GM23248 (cell line): Measurements from ENCODE around the gene SLMAP. TPM values are rescaled to one million over a fixed set of nuclear protein-coding genes. Genes with fewer than 3 reads are reported as not detected.

Source experiments
- DNase-seq: peaks from one replicate; pipeline ENCODE4 v3.0.0-alpha.2; 2015
- H2AFZ ChIP-seq: fragments of 200-600 bp; sonication (generic); 2 replicates; pipeline ENCODE4 v1.6.1; 2016; ENCODE audit warnings: antibody characterized with exemption
- H3F3A ChIP-seq: fragments of 200-600 bp; sonication (generic); 2 replicates; pipeline ENCODE4 v1.6.1; 2016; ENCODE audit warnings: mild to moderate bottlenecking, antibody characterized with exemption, mixed run types; ENCODE audit not compliant: insufficient read depth
- H3K27ac ChIP-seq: fragments of 200-600 bp; sonication (generic); 2 replicates; pipeline ENCODE4 v1.5.1; 2016; ENCODE audit warnings: mild to moderate bottlenecking
- H3K27me3 ChIP-seq: fragments of 200-600 bp; sonication (generic); replicated peaks from 2 replicates; pipeline ENCODE4 v1.6.1; 2016; ENCODE audit warnings: mild to moderate bottlenecking; ENCODE audit not compliant: insufficient read depth
- H3K36me3 ChIP-seq: fragments of 200-600 bp; sonication (generic); 2 replicates; pipeline ENCODE4 v1.6.1; 2016; ENCODE audit warnings: low read depth, mild to moderate bottlenecking
- H3K4me1 ChIP-seq: fragments of 200-600 bp; sonication (generic); 2 replicates; pipeline ENCODE4 v1.6.1; 2016; ENCODE audit warnings: mild to moderate bottlenecking; ENCODE audit not compliant: insufficient read depth
- H3K4me2 ChIP-seq: fragments of 200-600 bp; sonication (generic); one replicate; pipeline ENCODE4 v1.6.1; 2016; ENCODE audit warnings: mild to moderate bottlenecking; ENCODE audit not compliant: unreplicated experiment
- H3K4me3 ChIP-seq: fragments of 200-600 bp; sonication (generic); 2 replicates; pipeline ENCODE4 v1.5.1; 2016; ENCODE audit warnings: mild to moderate bottlenecking
- H3K79me2 ChIP-seq: fragments of 200-600 bp; sonication (generic); 2 replicates; pipeline ENCODE4 v1.6.1; 2016; ENCODE audit warnings: mild to moderate bottlenecking; ENCODE audit not compliant: insufficient read depth
- H3K9ac ChIP-seq: fragments of 200-600 bp; sonication (generic); 2 replicates; pipeline ENCODE4 v1.6.1; 2016; ENCODE audit warnings: mild to moderate bottlenecking
- H3K9me2 ChIP-seq: fragments of 200-600 bp; sonication (generic); 2 replicates; pipeline ENCODE4 v1.6.1; 2016; ENCODE audit warnings: mixed run types, mild to moderate bottlenecking, moderate library complexity; ENCODE audit not compliant: insufficient read depth
- H3K9me3 ChIP-seq: fragments of 200-600 bp; sonication (generic); one replicate; pipeline ENCODE4 v1.6.1; 2017; ENCODE audit warnings: low read depth
- H4K20me1 ChIP-seq: fragments of 200-600 bp; sonication (generic); 2 replicates; pipeline ENCODE4 v1.6.0; 2016; ENCODE audit not compliant: insufficient read depth
- EZH2 ChIP-seq: fragments of 200-600 bp; sonication (generic); IDR thresholded peaks from 2 replicates; pipeline ENCODE4 v1.6.1; 2018; ENCODE audit warnings: antibody characterized with exemption, mild to moderate bottlenecking; ENCODE audit not compliant: insufficient read depth, poor library complexity, severe bottlenecking
- EZH2phosphoT487 ChIP-seq: fragments of 200-600 bp; sonication (generic); IDR thresholded peaks from 2 replicates; pipeline ENCODE4 v1.6.1; 2018; ENCODE audit warnings: antibody characterized with exemption, moderate library complexity, mild to moderate bottlenecking, low read depth; ENCODE audit not compliant: insufficient read depth
- WGBS, 2 experiments: methylation state at CpG; one replicate each; pipeline ENCODE4 v1.1.6; 2015 to 2017; ENCODE audit warnings: low lambda C conversion rate in 2 of 2, low coverage in 1 of 2; ENCODE audit errors: missing lambda C conversion rate in 2 of 2; 5-methylcytosine and 5-hydroxymethylcytosine counted together
- in situ Hi-C: fragments of 300-500 bp; cut with MboI; formaldehyde crosslinking; loops from 2 replicates; pipeline ENCODE4 v1.15.0; 2020
- polyA plus RNA-seq: library from polyadenylated mRNA; unstranded; fragments of >200 nt; fragmentation: Nextera tagmentation; extraction: Ambion mirVana; gene quantifications from 2 replicates; pipeline ENCODE4 v1.2.1, GENCODE V29; 2016
- total RNA-seq: library from RNA; depleted of rRNA; stranded (reverse); fragments of >200 nt; shearing (Covaris generic); gene quantifications from 2 replicates; pipeline ENCODE4 v1.2.3, GENCODE V29; 2014

SLMAP gene
- total and polyA plus RNA-seq, 2 experiments from 2014 or later, result 28.4 to 33.9 TPM

DNA sequence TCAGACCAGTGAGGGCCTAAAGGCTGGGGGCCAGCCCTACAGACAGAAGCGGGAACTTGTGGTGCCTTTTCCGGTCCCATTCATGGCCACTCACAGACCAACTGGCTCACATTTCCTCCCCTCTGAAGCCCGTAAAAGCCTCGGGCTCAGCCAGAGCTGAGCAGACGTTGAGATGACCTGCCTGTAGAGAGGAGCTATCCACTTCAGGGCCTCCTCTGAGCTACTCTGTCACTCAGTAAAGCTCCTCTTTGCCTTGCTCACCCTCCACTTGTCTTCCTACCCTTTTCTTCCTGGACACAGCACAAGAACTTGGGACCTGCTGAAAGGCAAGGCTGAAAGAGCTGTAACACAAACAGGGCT, 53.5 kb downstream of the SLMAP start:
- in situ Hi-C loops, result no loop called here
- 87 to 90% methylated on average over 5 of the region's 5 CpGs for WGBS, 2 experiments
- H2AFZ ChIP-seq, result no peak overlapping the region
- peaks cover 17% of the 10 kb centered on the region; the same call in 1 of the 2 replicates for H3F3A ChIP-seq
- no peak overlapping the region for H3K4me2 ChIP-seq
- H3K79me2 ChIP-seq, result peaks cover 100% of the 10 kb centered on the region
- no peak for DNase-seq
- H3K9me3 ChIP-seq, result no peaks in the 10 kb centered on the region
- peaks cover 12% of the 10 kb centered on the region for H4K20me1 ChIP-seq
- no peaks in the 10 kb centered on the region for H3K27me3 ChIP-seq
- H3K36me3 ChIP-seq, result 0 out of 2 replicates have a peak, but pooled peaks cover 5% of the 10 kb centered on the region
- TF ChIP-seq EZH2 (no peak), EZH2phosphoT487 (no peak)
- H3K4me1 ChIP-seq, result peaks cover 15% of the 10 kb centered on the region
- no peak overlapping the region for H3K27ac ChIP-seq
- H3K9me2 ChIP-seq, result no peaks in the 10 kb centered on the region
- H3K9ac ChIP-seq, result no peak overlapping the region
- H3K4me3 ChIP-seq, result no peak overlapping the region

- 97 to 100% methylated on average over 6 to 7 of the region's 7 CpGs for WGBS, 2 experiments
These were observed 53.9 kb downstream of the SLMAP start for GRCh38 chr3:57810048-57810447.

DNA sequence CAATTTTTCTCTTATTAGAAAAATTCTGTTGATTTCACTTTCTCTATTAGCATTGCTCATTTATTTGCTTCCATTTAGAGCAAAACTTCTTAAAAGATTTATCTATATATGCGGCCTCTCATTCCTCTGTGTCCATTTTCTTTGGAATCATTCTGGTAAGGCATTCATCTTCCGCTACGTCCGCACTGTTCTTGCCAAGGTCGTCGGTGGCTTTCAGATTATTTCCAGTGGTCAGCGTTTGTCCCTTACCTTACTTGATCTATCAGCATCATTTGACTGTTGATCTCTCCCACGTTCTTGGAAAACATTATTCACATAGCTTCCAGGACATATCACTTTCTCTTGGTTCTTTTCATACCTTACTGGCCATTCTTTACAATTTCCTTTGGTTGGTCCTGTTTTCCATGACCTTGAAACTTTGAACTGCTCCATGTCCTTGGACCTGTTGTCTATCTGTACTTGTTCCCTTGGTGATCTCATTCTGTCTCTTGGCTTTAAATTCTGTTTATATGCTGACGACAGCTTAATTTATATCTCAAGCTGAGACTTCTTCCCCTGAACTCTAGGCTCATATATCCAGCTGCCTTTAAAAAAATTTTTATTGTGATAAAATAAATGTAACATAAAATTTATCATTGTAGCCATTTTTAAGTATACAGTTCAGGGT, 54.5 kb downstream of the SLMAP start:
- Histone ChIP-seq H3K36me3 (0 out of 2 replicates have a peak, but pooled peaks cover 5% of the 10 kb centered on the region), H2AFZ (no peak overlapping the region), H3K4me1 (peaks cover 7% of the 10 kb centered on the region), H3K9me3 (no peaks in the 10 kb centered on the region), H3K4me3 (no peak overlapping the region), H3K9me2 (no peaks in the 10 kb centered on the region), H3F3A (peaks cover 8% of the 10 kb centered on the region; the same call in 1 of the 2 replicates), H3K4me2 (no peak overlapping the region), H3K9ac (no peak overlapping the region), H3K27ac (no peak overlapping the region), H4K20me1 (peaks cover 12% of the 10 kb centered on the region), H3K79me2 (peaks cover 100% of the 10 kb centered on the region), H3K27me3 (no peaks in the 10 kb centered on the region)
- in situ Hi-C loops, result no loop called here
- TF ChIP-seq EZH2phosphoT487 (no peak), EZH2 (no peak)
- no peak for DNase-seq
- 81 to 82% methylated on average over 9 of the region's 9 CpGs for WGBS, 2 experiments

More at GRCh38 chr3:57810048-57810447, 53.9 kb downstream of the SLMAP start:
- TF ChIP-seq EZH2phosphoT487 (no peak), EZH2 (no peak)
- in situ Hi-C loops, result no loop called here
- H3K9me3 ChIP-seq, result no peaks in the 10 kb centered on the region
- no peak overlapping the region for H3K4me3 ChIP-seq
- no peak for DNase-seq
- peaks cover 14% of the 10 kb centered on the region; the same call in 1 of the 2 replicates for H3F3A ChIP-seq
- no peak overlapping the region for H3K4me2 ChIP-seq
- no peak overlapping the region for H2AFZ ChIP-seq
- H3K9me2 ChIP-seq, result no peaks in the 10 kb centered on the region
- H3K27ac ChIP-seq, result no peak overlapping the region
- H3K79me2 ChIP-seq, result peaks cover 100% of the 10 kb centered on the region
- 0 out of 2 replicates have a peak, but pooled peaks cover 5% of the 10 kb centered on the region for H3K36me3 ChIP-seq
- H3K27me3 ChIP-seq, result no peaks in the 10 kb centered on the region
- no peak overlapping the region for H3K9ac ChIP-seq
- peaks cover 12% of the 10 kb centered on the region for H4K20me1 ChIP-seq
- H3K4me1 ChIP-seq, result peaks cover 12% of the 10 kb centered on the region

DNA sequence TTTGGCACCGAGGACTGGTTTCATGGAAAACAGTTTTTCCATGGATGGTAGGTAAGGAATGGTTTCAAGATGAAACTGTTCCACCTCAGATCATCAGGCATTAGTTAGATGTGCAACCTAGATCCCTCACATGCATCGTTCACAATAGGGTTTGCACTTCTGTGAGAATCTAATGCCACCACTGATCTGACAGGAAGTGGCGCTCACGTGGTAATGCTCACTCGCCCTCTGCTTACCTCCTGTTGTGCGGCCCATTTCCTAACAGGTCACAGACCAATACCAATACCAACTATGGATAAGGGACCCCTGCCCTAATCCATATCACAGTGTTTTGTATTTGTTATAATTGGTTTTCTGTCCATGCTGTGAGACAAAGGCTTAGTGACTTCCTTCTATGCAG, 58.9 kb downstream of the SLMAP start:
- no peak for DNase-seq
- Histone ChIP-seq H3K4me1 (peaks cover 17% of the 10 kb centered on the region), H3K4me2 (no peak overlapping the region), H3K9me3 (no peaks in the 10 kb centered on the region), H3K79me2 (peaks cover 100% of the 10 kb centered on the region), H2AFZ (no peak overlapping the region), H3F3A (no peaks in the 10 kb centered on the region), H3K27ac (no peak overlapping the region), H3K9me2 (no peaks in the 10 kb centered on the region), H3K9ac (no peak overlapping the region), H4K20me1 (peaks cover 22% of the 10 kb centered on the region; the same call in 1 of the 2 replicates), H3K4me3 (no peak overlapping the region), H3K36me3 (0 out of 2 replicates have a peak, but pooled peaks cover 5% of the 10 kb centered on the region), H3K27me3 (no peaks in the 10 kb centered on the region)
- TF ChIP-seq EZH2, result no peak
- no peak for TF ChIP-seq EZH2phosphoT487
- in situ Hi-C loops, result no loop called here
- 87 to 91% methylated on average over 6 of the region's 6 CpGs for WGBS, 2 experiments
